IPS DF 6.9 (cell line): Measurements from ENCODE around the gene FOXP3.

Source experiments
- DNase-seq: peaks from one replicate; pipeline ENCODE4 v3.0.0-alpha.2; 2013; ENCODE audit warnings: low read depth, low spot score
- H3K27ac ChIP-seq: one replicate; pipeline ENCODE4 v1.5.1; 2013; ENCODE audit warnings: low read length, control low read depth
- H3K27me3 ChIP-seq: 2 replicates; pipeline ENCODE4 v1.6.1; 2013; ENCODE audit warnings: mild to moderate bottlenecking, low read length; ENCODE audit not compliant: control insufficient read depth, insufficient read depth
- H3K36me3 ChIP-seq: 2 replicates; pipeline ENCODE4 v1.6.1; 2013; ENCODE audit warnings: low read length; ENCODE audit not compliant: control insufficient read depth, insufficient read depth
- H3K4me1 ChIP-seq: 2 replicates; pipeline ENCODE4 v1.6.1; 2013; ENCODE audit warnings: low read length; ENCODE audit not compliant: control insufficient read depth, insufficient read depth
- H3K4me3 ChIP-seq: 2 replicates; pipeline ENCODE4 v1.5.1; 2013; ENCODE audit warnings: mild to moderate bottlenecking, low read length
- H3K9me3 ChIP-seq: 2 replicates; pipeline ENCODE4 v1.6.1; 2013; ENCODE audit warnings: low read length, inconsistent platforms; ENCODE audit not compliant: control insufficient read depth, insufficient read depth
- WGBS: extraction: QIAGEN DNeasy Blood & Tissue Kit; methylation state at CpG from one replicate; pipeline ENCODE4 v1.1.7; 2013; ENCODE audit warnings: mixed read lengths, missing lambda C conversion rate; ENCODE audit not compliant: insufficient read length, insufficient coverage; 5-methylcytosine and 5-hydroxymethylcytosine counted together

The FOXP3 gene

DNA sequence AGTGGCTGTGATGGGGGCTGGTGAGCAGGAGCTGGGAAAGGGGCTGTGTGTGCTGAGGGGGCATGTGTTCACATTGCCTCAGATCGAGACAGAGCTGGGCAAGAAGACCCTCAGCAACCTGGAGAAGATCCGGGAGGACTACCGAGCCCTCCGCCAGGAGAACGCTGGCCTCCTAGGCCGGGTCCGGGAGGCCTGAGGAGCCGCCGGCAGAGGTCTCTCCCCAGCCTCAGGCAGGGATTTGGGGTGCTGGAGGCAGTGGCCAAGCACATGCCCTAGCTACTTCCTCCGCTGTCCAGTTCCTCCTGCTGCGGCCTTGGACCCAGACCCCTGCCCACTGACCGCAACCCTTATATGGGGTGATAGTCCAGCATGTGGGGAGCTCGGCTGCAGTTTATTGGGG is 14.4 kb downstream of the FOXP3 start:
- no peaks in the 10 kb centered on the region; the same call in 1 of the 2 replicates for H3K4me1 ChIP-seq
- H3K36me3 ChIP-seq = 0 out of 2 replicates have a peak, but pooled peaks cover 2% of the 10 kb centered on the region
- H3K9me3 ChIP-seq = no peaks in the 10 kb centered on the region
- DNase-seq = no peak
- H3K27me3 ChIP-seq = no peaks in the 10 kb centered on the region
- no peak overlapping the region for H3K4me3 ChIP-seq
- no peak overlapping the region for H3K27ac ChIP-seq
- WGBS = no CpG with 5 or more reads among the region's 13 CpGs

DNA sequence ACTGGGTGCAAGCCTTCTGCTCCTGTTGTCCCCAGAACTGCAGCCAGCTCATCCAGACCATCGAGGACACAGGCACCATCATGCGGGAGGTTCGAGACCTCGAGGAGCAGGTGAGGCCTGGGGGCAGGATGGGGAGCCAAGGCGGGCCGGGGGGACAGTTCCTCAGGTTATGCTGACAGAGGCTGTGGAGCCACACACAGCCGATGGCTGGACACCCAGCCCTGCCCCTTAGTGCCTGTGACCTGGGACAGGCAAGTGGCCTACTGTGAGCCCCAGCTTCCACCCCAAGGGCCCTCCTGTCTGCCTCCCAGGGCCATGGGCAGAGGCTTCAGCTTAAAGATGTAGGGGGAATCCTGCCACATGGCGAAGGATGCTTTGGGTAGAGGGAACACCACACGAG is 14.9 kb downstream of the FOXP3 start:
- WGBS = no CpG with 5 or more reads among the region's 9 CpGs
- DNase-seq = no peak
- Histone ChIP-seq H3K4me1 (no peaks in the 10 kb centered on the region; the same call in 1 of the 2 replicates), H3K27ac (no peak overlapping the region), H3K36me3 (0 out of 2 replicates have a peak, but pooled peaks cover 2% of the 10 kb centered on the region), H3K27me3 (no peaks in the 10 kb centered on the region), H3K4me3 (no peak overlapping the region), H3K9me3 (no peaks in the 10 kb centered on the region)

DNA sequence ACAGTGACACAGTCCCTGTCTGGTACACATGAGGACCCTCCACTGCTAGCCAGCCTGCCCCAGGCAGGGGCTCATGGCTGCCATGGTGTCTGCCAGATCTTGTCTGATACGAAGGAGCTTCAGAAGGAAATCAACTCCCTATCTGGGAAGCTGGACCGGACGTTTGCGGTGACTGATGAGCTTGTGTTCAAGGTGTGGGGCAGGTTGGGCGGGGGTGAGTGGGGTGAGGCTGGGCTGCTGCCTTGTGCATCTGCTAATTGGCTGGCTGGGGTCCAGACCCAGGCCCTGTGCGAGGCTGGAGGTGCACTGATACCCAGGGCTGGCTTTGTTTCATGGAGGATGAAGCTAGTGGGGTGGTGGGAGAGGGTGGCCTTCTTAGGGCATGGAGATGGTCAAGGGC is 15.4 kb downstream of the FOXP3 start:
- DNase-seq = no peak
- H3K4me1 ChIP-seq = no peaks in the 10 kb centered on the region; the same call in 1 of the 2 replicates
- no peak overlapping the region for H3K27ac ChIP-seq
- no peak overlapping the region for H3K4me3 ChIP-seq
- 0 out of 2 replicates have a peak, but pooled peaks cover 2% of the 10 kb centered on the region for H3K36me3 ChIP-seq
- WGBS = no CpG with 5 or more reads among the region's 6 CpGs
- no peaks in the 10 kb centered on the region for H3K9me3 ChIP-seq
- H3K27me3 ChIP-seq = no peaks in the 10 kb centered on the region

DNA sequence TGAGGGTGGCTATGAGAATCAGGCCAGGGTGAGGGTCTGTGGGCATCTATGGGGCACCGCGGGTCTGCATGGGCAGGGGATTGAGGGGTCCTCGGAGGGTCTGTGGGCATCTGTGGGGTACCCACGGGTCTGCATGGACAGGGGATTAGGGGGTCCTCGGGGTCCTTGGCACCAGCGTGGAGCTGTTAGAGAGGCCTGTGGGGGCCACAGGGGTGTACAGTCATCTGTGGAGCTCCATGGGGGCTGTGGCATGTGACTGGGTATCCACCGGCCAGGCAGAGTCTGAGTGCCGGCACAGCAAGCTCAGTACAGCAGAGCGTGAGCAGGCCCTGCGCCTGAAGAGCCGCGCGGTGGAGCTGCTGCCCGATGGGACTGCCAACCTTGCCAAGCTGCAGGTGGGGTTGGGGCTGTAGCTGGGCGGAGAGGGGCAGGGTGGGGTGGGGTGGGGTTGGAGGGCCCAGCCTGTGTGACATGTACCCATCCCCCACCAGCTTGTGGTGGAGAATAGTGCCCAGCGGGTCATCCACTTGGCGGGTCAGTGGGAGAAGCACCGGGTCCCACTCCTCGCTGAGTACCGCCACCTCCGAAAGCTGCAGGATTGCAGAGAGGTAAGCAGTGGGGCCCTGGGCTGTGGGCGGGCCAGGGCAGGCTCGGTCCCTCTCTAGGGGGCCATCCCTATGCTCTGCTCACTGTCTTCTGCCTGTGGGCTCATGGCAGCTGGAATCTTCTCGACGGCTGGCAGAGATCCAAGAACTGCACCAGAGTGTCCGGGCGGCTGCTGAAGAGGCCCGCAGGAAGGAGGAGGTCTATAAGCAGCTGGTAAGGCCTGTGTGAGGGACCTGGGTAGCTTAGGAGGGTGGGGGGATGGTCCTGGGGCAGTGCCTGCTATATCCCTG is 16.3 kb downstream of the FOXP3 start:
- Histone ChIP-seq H3K27me3 (no peaks in the 10 kb centered on the region), H3K9me3 (no peaks in the 10 kb centered on the region), H3K4me3 (no peak overlapping the region), H3K36me3 (0 out of 2 replicates have a peak, but pooled peaks cover 2% of the 10 kb centered on the region), H3K27ac (no peak overlapping the region), H3K4me1 (no peaks in the 10 kb centered on the region; the same call in 1 of the 2 replicates)
- no CpG with 5 or more reads among the region's 28 CpGs for WGBS
- DNase-seq = no peak

DNA sequence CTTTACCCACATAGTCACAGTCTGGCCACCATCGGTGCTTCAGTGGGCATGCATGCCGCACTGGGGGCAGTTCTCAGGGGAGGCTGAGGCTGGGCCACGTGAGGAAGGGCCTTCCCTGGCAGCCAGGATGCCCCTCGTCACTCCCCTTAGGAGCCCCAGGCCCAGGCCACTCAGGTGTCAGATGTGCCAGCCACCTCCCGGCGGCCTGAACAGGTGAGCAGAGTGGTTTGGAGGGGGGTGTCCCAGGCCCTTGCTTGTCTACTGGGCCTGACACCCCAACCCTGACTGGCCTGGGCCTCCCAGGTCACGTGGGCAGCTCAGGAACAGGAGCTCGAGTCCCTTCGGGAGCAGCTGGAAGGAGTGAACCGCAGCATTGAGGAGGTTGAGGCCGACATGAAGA is 17.2 kb downstream of the FOXP3 start:
- no peaks in the 10 kb centered on the region for H3K9me3 ChIP-seq
- no CpG with 5 or more reads among the region's 11 CpGs for WGBS
- H3K27me3 ChIP-seq = no peaks in the 10 kb centered on the region
- H3K36me3 ChIP-seq = 0 out of 2 replicates have a peak, but pooled peaks cover 2% of the 10 kb centered on the region
- H3K4me1 ChIP-seq = no peaks in the 10 kb centered on the region; the same call in 1 of the 2 replicates
- H3K4me3 ChIP-seq = no peak overlapping the region
- DNase-seq = no peak
- no peak overlapping the region for H3K27ac ChIP-seq

DNA sequence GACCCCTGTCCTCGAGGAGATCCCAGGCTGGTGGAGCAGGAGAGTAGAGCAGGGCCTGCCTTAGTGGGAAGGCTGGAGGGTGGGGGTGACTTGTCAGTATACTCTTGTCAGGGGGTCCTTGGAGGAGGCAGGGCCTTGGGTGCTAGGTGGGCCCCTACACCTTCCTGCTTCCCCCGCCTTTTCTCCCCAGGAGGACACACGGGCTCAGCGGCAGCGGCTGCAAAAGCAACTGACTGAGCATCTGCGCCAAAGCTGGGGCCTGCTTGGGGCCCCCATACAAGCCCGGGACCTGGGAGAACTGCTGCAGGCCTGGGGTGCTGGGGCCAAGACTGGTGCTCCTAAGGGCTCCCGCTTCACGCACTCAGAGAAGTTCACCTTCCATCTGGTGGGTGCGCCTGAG is 18.0 kb downstream of the FOXP3 start:
- WGBS = no CpG with 5 or more reads among the region's 10 CpGs
- DNase-seq = no peak
- no peak overlapping the region for H3K27ac ChIP-seq
- H3K36me3 ChIP-seq = 0 out of 2 replicates have a peak, but pooled peaks cover 2% of the 10 kb centered on the region
- H3K4me1 ChIP-seq = no peaks in the 10 kb centered on the region; the same call in 1 of the 2 replicates
- no peak overlapping the region for H3K4me3 ChIP-seq
- H3K27me3 ChIP-seq = no peaks in the 10 kb centered on the region
- H3K9me3 ChIP-seq = no peaks in the 10 kb centered on the region

DNA sequence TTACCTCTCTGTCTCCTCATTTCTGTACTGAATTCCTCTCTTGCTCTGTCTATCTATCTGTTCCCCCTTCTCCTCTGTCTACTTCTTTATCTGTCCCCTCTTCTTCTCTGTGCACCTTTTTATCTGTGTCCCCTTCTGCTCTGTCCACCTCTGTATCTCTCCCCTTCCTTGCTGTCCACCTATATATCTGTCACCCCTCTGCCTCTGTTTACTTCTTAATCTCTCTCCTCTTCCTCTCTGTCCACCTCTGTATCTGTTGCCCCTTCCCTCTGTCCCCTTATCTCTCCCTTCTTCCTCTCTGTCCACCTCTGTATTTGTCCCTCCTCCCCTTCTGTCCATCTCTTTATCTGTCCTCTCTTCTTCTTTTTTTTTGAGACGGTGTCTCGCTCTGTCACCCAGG is 20.3 kb downstream of the FOXP3 start:
- Histone ChIP-seq H3K27ac (no peak overlapping the region), H3K4me3 (no peak overlapping the region), H3K4me1 (no peaks in the 10 kb centered on the region), H3K36me3 (0 out of 2 replicates have a peak, but pooled peaks cover 2% of the 10 kb centered on the region), H3K27me3 (no peaks in the 10 kb centered on the region), H3K9me3 (no peaks in the 10 kb centered on the region)
- WGBS = no CpG with 5 or more reads among the region's 2 CpGs
- DNase-seq = no peak

DNA sequence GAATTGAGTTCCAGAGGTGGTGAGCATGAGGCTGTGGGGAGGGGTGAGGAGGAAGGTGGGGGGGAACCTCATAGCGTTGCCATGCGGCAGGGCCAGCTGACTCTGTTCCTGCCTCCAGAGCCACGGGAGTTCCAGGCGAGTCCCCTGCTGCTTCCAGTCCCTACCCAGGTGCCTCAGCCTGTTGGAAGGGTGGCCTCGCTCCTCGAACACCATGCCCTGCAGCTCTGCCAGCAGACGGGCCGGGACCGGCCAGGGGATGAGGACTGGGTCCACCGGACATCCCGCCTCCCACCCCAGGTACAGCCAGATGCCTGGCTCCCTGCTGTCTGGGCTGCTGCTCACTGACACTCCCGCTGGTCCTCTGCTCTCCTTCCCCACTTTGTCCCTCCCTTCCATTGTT is 21.3 kb downstream of the FOXP3 start:
- H3K27ac ChIP-seq = no peak overlapping the region
- no peaks in the 10 kb centered on the region for H3K9me3 ChIP-seq
- H3K27me3 ChIP-seq = no peaks in the 10 kb centered on the region
- H3K4me3 ChIP-seq = no peak overlapping the region
- no peak for DNase-seq
- H3K4me1 ChIP-seq = no peaks in the 10 kb centered on the region
- H3K36me3 ChIP-seq = 0 out of 2 replicates have a peak, but pooled peaks cover 2% of the 10 kb centered on the region
- no CpG with 5 or more reads among the region's 12 CpGs for WGBS

DNA sequence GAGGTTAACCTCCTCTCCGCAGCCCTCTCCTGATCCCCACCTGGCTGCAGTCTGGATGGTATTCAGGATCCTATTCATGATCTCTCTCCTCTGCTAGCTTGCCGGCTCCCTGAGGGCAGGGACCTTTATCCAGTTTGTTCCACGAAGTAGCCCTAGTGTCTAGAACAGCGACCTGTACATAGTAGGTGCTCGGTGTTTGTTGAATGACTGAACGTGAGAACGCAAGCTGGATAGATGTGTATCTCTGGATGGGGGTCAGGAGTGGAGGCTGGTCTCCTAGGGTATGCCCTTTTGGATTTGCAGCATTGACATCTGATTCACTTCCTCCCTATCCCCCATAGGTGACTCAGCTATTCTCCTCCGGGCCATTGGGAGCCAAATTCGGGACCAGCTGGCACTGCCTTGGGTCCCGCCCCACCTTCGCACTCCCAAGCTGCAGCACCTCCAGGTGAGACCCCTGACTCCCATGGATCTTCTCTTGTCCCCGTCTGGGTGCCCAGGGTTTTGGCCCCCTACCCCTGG is 21.9 kb downstream of the FOXP3 start:
- no CpG with 5 or more reads among the region's 12 CpGs for WGBS
- no peaks in the 10 kb centered on the region for H3K4me1 ChIP-seq

DNA sequence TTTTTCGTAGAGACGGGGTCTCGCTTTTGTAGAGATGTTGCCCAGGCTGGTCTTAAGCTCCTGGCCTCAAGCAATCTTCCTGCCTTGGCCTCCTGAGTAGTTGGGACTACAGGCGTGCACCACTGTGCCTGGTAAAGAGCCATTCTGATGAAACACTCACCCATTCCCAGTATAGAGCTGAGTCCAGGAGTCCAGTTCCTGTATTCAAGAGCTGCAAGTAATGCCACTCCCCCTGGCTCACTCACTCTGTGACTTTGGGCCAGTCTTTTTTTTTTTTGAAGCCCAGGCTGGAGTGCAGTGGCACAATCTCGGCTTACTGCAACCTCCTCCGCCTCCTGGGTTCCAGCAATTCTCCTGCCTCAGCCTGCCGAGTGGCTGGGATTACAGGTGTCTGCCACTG is 25.8 kb downstream of the FOXP3 start:
- Histone ChIP-seq H3K9me3 (no peaks in the 10 kb centered on the region), H3K36me3 (no peaks in the 10 kb centered on the region), H3K4me1 (no peaks in the 10 kb centered on the region), H3K27me3 (no peaks in the 10 kb centered on the region), H3K27ac (no peak overlapping the region), H3K4me3 (no peak overlapping the region)
- no peak for DNase-seq
- no CpG with 5 or more reads among the region's 7 CpGs for WGBS

More for the DNA sequence above, 21.9 kb downstream of the FOXP3 start:
- H3K9me3 ChIP-seq = no peaks in the 10 kb centered on the region
- no peak for DNase-seq
- 0 out of 2 replicates have a peak, but pooled peaks cover 1% of the 10 kb centered on the region for H3K36me3 ChIP-seq
- H3K27me3 ChIP-seq = no peaks in the 10 kb centered on the region
- H3K27ac ChIP-seq = no peak overlapping the region
- H3K4me3 ChIP-seq = no peak overlapping the region
